Stimulated activated CD4-positive, alpha-beta T cell treated with anti-CD3 and anti-CD28 coated beads, Interleukin-12 subunit alpha, Interleukin-12 subunit beta, amount 100 ng/mL, for 4 hours (primary cell): Measurements from ENCODE around the gene MTHFR.

Experiments used
- DNase-seq: peaks from one replicate; pipeline ENCODE4 v3.0.0-alpha.2; 2020

Gene MTHFR

GRCh38 chr1:11805422-11806306 is at the start of gene MTHFR, which contains the start of gene CLCN6:
Gene MTHFR, minus strand, starts transcription at chr1:11805964. Its CDS starts 2,848 bp downstream, at chr1:11803116.
Gene CLCN6, plus strand, starts transcription at chr1:11806191. Its CDS starts 72 bp downstream, at chr1:11806263.
- DNase-seq = peak; percentile 96

DNA sequence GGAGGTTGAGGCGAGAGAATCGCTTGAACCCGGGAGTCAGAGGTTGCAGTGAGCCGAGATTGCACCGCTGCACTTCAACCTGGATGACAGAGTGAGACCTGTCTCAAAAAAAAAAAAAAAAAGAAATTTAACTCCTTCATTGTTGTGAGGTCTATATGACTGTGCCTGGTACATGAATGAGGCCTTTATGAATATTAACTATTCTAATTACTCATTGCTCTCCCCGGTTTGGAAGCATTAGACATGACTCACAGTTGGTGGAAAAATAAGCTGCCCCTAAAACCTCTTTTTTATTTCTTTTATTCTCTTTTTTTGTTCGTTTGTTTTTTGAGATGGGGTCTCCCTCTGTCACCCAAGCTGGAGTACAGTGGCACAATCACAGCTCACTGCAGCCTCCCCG is 49.7 kb upstream of the MTHFR start:
- no peak for DNase-seq

GRCh38 chr1:11854519-11854918 is 48.8 kb upstream of the MTHFR start:
- no peak for DNase-seq

GRCh38 chr1:11851180-11851579 is 45.4 kb upstream of the MTHFR start:
- DNase-seq = no peak

DNA sequence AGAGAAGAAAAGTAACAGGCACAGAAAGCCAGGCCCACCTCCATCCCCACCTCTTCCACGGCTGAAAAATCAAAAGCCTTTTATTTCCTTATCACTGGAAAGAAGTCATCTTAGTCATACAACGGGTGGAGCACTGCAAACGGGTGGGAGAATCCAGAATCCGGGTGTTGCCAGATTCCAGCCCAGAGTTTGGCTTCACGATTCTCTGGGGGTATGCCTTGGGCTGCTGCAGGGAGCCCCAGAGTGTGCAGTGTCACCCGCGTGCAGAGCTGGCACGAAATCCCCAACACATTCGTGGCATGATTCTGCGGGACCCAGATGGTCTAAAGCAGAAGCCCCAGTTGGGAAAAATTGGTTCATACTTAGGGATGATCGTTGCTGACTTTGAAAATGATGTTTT is 44.4 kb upstream of the MTHFR start:
- no peak for DNase-seq

DNA sequence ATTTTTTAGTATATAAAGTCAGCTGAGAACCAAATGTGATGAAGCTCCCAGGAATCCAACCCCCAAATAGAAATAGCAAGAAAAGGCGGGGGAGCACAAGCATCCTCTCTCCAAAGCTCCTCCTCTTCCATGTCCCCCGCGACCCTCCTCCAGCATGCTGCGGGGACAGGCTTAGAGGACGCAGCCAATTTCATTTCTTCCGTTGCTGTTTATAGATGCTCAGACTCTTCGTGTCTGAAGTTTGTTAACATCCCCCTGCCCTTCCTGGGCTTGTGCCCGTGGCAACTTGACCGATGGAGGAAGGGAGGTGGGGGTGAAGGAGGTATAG is 42.6 kb upstream of the MTHFR start:
- DNase-seq = no peak

DNA sequence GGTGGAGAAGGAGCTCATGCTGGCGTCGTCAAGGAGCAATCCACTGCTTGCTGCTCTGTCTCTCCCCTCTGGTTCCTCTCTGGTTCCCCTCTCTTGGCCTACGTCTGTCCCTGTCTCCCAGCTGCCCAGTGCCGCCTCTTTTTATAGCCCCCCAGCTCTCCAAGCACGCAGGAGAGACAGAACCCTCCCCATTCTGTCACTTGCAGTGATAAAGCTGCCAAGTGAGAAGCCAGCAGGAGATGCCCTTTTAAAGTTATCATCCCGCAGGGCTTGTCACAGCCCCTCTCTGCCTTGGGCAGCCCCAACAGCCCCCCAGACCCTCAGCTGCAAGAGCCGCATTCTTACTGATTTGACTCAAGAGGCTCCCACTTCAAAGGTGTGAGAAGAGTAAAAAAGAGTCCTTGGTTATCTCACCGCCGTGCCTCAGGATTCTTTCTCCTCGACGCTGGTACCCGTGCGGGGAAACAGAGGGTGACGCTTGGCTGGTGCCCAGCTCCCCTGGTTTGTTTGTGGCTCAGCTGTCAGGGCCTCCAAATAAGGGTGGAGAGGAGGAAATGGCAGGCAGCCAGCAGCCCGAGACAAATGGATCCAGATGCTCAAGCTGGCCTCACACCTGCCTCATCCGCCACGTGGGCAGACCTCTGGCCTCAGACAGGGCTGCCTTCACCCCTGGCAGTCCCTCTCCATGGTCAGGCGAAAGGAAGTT is 42.1 kb upstream of the MTHFR start, which contains the start of gene NPPA:
TSS of gene NPPA (minus strand) at position 117 of the 706 bp plus-strand sequence. CDS start at position 18, 99 bp downstream.
- DNase-seq = no peak

DNA sequence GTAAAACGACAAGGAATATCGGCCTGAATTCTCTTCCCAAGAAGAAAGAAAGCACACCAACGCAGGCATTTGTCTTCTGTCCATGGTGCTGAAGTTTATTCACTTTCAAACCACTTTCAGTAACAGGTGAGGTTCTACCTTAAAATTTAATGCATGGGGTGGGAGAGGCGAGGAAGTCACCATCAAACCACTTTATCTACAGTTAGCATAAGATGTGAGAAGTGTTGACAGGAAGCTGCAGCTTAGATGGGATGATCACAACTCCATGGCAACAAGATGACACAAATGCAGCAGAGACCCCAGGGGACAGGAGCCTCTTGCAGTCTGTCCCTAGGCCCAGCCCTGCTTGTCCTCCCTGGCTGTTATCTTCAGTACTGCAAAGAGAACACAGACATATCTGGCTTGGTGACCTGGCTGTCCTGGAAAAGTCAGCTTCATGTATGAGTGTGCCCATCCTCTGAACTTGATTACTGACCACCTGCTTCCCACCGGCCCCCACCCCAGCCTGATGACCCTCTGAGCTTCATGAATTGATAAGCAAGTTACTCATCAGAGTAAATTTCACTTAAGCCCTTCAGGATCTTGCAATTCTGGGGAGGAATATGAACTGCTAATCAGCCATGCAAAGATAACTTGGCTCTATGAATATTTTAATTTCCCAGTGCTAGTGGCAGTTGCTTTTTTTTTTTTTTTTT is 40.0 kb upstream of the MTHFR start:
- DNase-seq = no peak

DNA sequence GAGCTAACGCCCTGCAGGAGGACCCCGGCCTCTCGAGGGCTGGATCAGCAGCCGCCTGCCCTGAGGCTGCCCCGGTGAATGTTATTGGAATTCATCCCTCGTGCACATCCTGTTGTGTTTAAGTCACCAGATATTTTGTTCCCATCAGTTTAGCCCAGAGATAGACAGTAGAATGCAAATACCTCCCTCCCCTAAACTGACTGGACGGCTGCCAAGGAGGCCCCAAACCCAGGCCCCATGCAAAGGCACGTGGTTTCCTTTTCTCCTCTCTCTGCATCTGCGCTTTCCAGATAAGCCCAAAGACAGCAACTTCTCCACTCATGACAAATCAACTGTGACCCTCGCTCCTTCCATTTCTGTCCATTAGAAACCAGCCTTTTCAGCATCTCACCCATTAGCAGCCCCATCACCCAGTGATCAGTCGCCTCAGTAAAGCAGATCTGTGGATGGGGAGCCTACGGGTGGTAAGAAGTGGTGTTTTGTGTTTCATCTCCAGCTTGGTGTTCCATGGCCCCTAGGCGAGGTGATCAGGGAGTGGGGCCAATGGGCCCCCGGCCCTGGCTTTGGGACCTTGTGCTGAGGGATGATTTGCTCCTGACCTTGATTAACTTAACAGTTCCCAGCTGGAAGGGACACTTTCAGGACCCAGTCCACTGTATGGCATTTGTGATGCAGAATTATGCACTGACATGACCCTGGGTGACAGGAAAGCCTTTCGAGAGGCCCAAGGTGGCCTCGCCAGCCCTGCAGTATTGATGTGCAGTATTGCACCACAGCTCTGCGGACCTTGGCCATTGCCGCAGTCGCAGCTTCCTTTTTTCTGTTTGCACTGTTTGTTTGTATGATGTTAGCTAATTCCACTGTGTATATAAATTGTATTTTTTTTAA is 36.6 kb upstream of the MTHFR start:
- no peak for DNase-seq

- DNase-seq = no peak
Measured at GRCh38 chr1:11841245-11842153, 35.7 kb upstream of the MTHFR start.

DNA sequence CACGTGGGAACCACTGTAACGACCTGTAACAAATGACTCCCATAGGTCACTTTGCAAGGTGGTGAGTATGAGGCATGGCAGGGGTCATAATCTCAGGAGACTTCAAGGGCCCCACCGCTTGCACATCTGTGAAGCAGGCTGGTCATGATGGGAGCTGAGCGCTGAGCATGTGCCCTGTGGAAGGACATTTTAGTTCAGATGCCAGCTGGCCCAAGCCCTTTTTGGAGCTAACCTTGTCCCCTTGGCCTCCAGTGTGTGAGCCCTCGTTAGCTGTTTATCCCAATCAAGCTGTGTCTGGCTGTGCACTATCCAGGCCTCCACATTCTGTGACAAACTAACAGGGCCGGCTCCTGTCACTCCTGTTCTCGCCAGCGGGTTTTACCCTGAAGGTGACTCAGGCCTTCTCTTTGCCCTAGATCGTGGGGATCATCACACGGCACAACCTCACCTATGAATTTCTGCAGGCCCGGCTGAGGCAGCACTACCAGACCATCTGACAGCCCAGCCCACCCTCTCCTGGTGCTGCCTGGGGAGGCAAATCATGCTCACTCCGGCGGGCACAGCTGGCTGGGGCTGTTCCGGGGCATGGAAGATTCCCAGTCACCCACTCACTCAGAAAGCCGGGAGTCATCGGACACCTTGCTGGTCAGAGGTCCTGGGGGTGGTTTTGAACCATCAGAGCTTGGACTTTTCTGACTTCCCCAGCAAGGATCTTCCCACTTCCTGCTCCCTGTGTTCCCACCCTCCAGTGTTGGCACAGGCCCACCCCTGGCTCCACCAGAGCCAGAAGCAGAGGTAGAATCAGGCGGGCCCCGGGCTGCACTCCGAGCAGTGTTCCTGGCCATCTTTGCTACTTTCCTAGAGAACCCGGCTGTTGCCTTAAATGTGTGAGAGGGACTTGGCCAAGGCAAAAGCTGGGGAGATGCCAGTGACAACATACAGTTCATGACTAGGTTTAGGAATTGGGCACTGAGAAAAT is 34.3 kb upstream of the MTHFR start:
- DNase-seq = no peak

GRCh38 chr1:11838349-11839272 is 32.8 kb upstream of the MTHFR start:
- peak; percentile 73 for DNase-seq

DNA sequence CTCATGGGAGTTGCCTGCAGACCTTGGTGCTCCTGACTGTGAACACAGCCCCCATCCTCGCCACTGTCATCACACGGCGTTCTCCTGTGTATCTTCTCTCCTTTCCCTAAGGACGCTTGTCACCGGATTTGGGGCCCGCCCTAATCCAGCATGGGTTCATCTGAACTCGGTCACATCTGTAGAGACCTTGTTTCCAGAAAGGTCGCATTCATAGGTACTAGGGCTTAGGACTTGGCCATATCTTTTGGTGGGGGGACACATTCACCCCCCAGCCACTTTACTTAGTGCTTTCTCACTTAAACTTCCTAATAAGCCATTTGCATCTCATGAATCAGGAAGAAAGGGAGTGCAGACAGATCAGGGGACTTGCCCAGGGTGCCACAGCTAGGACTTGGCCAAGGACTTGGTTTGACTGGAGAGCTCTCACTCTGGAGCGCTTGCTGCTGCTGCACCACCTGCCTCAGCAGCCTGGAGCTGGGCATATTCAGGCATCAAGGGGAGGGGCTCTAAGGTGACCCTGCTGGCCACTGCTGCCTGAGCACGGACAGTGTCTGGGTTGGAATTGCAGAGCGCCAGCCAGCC is 32.1 kb upstream of the MTHFR start:
- DNase-seq = no peak

- DNase-seq = no peak
Measured at GRCh38 chr1:11836955-11837766, 31.4 kb upstream of the MTHFR start.

DNA sequence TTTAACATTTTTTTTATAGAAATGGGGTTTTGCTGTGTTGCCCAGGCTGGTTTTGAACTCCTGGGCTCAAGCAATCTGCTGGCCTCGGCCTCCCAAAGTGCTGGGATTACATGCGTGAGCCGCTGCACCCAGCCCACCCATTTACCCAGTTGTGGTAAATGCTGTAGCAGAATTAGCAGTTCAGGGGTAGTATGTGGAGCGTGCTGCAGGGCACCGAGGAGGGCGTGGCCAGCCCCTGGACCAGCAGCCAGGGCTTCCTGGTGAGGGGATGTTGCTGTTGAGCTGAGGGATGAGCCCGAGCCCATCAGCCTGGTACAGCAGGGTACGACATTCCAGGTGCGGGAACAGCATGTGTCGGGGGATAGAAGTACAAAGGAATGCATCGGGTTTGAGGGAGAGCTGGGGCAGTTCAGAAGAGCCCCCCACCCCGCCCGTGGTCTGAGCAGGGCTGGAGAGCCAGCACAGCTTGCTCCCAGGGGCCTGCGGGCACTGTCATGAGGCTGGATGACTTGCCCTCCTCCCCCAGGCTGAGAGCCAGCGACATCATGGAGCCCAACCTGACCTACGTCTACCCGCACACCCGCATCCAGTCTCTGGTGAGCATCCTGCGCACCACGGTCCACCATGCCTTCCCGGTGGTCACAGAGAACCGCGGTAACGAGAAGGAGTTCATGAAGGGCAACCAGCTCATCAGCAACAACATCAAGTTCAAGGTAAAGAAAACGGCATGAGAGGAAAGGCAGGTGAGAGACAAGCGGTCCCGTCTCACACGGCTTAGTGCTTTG is 29.9 kb upstream of the MTHFR start:
- DNase-seq = no peak

GRCh38 chr1:11833900-11834299 is 28.1 kb upstream of the MTHFR start:
- DNase-seq = no peak

- DNase-seq = no peak
Measured at GRCh38 chr1:11833497-11833896, 27.7 kb upstream of the MTHFR start.
